GM21447 (cell line): ENCODE results near the gene PLCG2.
"Not testable (repeated sequence)": the region's sequence is repeated elsewhere in the genome, so short reads cannot be mapped to it uniquely, and the experiment has no call there.

Experiments used
- ATAC-seq: cut with Tn5 transposase; IDR thresholded peaks from one replicate; pipeline ENCODE4 v1.9.1; 2021; ENCODE audit not compliant: unreplicated experiment

PLCG2 gene

GRCh38 chr16:81786868-81787267, 7.8 kb downstream of the PLCG2 start:
- ATAC-seq: no peak

DNA sequence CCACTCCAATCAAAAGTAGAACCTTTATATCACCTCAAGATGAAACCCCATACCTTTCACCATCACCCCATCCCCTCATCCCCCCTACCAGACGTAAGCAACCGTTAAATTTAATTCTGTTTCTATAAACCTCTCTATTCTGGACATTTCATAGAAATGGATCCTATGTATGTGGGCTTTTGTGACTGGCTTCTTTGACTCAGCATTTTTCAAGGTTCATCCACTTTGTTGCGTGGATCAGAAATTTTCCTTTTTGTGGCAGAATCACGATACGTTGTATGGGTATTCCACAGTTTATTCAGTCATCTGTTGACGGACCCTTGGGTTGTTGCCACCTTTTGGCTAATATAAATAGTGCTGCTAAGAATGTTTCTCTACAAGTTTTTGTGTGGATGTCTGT, 8.6 kb downstream of the PLCG2 start:
- no peak for ATAC-seq

DNA sequence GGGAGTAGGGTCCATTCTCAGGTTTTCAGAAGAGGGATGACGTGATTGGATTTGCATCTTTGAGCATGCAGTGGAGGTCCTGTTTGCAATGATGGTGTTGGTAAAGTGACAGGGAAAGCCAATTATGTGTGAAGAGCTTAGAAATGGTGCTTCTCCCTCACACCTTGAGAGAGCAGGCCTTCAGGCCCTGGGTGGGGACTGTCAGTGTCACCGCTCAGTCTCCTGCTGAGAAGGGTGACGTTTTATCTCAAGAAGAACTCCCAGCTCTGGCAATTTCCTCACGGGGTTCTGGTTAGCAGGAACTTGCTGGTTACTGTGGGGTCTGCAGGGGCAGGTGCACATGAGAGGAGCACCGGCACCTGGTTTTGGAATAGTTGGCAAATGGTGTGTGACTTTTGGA, 11.2 kb downstream of the PLCG2 start:
- ATAC-seq: no peak

DNA sequence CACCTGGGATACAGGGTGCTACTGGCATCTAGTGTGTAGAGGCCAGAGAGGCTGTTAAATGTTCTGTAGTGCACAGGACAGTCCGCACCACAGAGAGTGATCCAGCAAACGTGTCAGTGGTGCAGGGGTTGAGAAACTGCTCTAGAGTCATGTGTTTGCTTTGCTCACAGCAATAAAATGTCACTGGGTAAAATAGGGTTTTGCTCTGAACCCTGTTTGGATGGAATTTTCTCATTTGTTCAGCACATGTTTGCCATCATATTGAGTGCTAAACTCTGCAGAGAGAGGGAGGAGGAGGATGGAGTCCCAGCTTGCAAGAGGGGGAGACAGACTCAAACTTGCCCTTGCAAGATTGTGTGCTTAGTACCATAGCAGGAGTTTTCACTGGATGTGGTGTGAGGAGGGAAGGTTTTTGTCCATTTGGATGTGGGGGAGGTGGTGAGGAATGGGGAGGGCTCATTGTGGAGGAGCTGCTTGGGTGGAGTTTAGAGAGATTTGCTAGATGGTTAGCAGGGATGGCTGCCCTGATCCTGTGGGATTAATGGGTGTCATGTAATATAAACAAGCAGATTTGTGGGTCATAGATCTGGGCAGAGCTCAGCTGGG, 11.8 kb downstream of the PLCG2 start:
- no peak for ATAC-seq

- no peak for ATAC-seq
These were observed 13.7 kb downstream of the PLCG2 start for GRCh38 chr16:81792828-81793227.

DNA sequence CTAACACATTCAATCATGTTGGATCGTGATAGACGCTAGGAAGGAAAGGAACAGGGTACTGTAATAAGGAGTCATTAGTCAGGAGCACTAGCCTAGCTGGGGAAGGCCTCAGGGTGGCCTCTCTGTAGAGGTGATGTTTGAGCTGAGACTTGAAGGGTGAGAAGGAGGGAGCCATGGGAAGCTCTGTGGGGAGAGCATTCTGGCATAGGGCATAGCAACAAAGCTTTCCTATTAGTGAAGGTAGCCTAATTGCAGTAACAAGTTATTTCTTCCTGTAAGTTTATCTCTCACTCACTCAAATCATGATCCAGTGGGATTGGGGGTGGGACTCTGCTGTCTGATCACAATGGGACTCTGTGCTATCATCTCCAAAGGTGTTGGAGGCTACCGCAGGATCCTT, 16.1 kb downstream of the PLCG2 start:
- no peak for ATAC-seq

- ATAC-seq: no peak
These were observed 16.9 kb downstream of the PLCG2 start for GRCh38 chr16:81796035-81796434.

- ATAC-seq: no peak
These were observed 17.7 kb downstream of the PLCG2 start for GRCh38 chr16:81796583-81797346.

DNA sequence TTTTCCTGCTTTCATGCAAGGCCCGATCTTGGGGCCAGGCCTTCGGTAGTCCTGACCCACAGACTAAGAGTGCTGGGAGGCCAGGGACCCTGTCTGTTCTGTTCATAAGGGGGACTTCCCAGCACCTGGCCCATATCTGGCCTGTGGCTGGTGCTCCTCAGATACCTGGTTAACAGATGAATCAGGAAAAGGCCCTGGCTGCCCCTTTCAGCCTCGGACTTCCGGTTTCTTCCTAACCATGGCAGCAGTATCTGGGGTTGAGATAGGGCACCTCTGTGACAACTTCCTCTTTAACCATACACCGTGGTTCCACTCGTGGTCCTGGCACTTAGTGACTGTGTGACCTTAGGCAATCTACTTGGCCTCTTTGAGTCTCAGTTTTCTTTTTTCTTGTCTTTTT, 18.4 kb downstream of the PLCG2 start:
- ATAC-seq: peak; percentile 47

DNA sequence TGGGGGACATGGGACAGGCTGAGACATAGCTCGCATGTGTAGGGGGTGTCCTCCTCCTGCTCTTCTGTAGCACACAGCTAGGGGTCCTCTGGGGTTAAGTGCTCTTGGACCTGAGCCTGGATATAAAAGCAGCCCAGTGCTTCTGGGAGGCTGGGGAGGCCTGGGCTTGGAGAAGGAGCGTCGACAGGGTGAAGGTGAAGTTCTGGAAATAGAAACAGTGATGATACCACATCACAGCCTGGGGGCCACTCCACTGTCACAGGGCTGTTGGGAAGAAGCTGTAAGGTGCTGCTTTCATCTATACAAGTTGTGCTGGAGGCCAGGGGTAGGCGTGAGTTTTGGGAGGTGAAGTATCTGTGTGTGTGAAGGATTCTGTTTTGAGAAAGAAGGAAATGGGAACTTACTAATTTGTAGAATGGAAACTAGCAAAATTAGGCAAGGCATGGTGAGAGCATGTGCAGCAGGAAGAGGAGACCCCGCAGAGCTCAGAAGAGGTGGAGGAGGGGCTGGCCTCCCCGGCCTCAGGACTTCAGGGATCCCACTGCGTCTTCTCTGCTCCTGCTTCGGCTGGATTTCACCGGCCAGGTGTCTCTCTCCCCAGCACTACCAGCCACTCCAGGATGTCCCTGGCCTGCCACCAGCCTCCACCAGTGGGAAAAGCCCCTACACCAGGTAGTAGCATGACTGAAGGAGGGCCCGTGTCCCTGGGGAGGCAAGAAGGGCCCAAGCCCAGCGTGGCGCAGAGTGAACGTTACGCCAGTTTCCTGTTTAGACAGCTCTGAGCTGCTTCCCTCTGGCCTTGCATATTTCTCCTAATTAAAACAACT, 19.4 kb downstream of the PLCG2 start:
- ATAC-seq: peak; percentile 51

- no peak for ATAC-seq
These were observed 20.0 kb downstream of the PLCG2 start for GRCh38 chr16:81799138-81799504.

- not testable (repeated sequence) for ATAC-seq
These were observed 22.6 kb downstream of the PLCG2 start for GRCh38 chr16:81801724-81802123.

DNA sequence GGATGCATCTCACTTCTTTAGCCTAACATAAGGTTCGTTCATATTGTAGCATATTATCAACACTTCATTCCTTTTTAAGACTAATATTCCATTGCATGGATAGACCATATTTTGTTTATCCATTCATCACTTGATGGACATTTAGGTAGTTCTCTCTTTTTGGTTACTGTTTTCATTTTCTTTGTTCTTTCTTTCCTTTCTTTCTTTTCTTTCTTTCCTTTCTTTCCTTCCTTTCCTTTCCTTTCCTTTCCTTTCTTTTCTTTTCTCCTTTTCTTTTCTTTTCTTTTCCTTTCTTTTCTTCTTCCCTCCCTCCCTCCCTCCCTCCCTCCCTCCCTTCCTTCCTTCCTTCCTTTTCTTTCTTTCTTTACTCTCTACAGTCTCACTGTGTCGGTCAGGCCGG, 24.2 kb downstream of the PLCG2 start:
- ATAC-seq: no peak

GRCh38 chr16:81804134-81804610, 25.1 kb downstream of the PLCG2 start:
- ATAC-seq: no peak

DNA sequence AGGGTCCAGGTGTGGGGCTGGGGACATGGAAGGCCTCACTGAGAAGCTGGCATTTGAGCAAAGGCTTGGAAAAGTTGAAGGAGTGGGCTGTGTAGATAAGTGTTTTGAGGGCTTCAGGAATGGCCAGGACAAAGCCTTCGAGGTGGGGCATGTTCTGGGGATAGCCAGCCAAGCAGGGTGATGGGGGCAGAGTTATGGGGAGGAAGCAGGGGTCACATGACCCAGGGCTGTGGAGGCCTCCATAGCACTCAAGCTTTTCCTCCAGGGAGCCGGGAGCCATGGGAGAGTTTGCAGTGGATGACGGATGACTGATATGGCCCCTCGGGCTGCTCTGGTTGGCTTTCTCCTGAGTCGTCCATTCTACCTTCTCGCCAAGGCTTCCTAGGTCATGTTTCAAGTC, 27.6 kb downstream of the PLCG2 start:
- no peak for ATAC-seq

- no peak for ATAC-seq
These were observed 28.8 kb downstream of the PLCG2 start for GRCh38 chr16:81807767-81808358.

DNA sequence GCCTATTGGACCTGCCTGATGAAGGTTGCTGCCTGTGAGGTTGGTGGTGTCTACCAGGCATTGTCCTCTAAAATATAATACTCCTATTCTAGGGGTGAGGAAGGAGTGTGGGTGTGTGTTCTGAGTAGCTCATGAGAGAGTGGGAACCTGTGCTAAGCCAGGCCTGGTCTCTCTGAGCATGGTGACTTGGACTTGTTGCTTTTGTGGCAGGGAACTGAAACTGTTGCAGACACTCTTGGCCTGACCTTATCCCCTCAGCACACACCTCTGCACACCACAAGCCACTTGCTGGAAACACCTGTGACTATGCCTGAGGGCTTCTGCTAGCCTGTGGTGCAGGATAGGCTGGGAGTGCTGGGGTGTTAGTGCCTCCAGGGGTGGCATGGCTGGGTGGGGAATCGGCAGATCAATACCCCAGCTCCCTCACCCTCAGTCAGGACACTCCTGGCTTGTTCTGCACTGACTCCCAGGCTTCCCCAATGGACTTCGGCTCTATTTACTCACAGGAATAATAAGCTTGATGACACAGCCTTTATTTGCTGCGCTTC, 29.9 kb downstream of the PLCG2 start:
- ATAC-seq: peak; percentile 67

DNA sequence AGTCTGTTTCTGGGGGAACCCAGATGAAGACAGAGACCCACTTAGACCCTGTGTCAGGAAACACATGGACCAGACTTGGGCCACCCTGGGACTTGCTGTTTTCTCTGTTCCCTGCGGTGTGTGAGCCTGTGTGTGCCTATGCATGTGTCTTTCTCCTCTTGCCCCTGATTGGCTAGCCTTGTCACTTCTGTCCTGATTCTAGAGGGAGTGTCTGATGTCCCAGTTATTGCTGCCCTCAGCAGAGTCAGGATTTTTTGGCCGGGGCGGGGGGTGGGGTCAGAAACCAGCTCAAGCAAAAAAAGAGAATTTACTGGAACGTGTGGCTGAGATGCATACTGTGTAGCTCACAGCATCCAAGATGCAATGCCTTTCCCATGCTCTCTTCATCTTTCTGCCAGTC, 30.5 kb downstream of the PLCG2 start:
- no peak for ATAC-seq

DNA sequence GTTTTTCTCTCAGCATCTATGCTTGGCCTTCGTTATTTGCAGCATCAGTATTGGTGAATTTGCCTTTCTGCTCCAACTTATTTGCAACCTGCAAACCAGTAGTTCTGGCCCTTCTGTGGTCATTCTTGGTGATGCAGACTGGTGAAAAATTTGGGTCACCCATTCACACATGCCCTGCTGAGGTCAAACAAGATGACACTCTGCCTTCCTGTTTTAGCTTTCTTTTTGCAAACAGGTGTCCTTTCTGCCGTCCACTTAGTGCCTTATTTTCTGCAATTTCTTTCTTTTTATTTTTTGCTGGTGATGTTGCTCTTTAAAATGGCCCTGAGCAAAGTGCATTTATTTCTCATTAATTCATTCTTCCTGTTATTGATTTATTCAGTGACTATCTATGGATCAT, 31.3 kb downstream of the PLCG2 start:
- peak; percentile 26 for ATAC-seq

- ATAC-seq: peak; percentile 36
These were observed 31.9 kb downstream of the PLCG2 start for GRCh38 chr16:81810894-81811538.

DNA sequence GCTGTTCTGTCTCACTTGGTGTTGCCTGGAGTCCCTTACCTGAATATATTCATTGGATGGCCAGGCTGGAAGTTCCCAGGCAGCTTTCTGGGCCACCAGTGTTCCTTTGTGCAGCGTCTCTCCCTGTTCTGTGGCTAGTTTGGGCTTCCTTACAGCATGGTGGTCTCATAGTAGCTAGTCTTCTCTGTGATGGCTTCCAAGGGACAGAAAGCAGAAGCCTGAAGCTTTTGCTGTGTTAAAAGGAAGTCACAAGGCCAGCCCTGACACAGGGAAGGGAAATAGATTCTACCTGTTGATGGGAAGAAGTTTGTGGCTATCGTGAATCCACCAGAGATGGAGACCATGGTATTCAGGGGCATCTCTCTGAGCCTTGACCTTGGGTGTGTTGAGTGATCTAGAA, 34.6 kb downstream of the PLCG2 start:
- no peak for ATAC-seq
